Thymus (tissue), 11 donors: ENCODE measurements around the gene GSAP. TPM values are rescaled to one million over a fixed set of nuclear protein-coding genes. Genes with fewer than 3 reads are reported as not detected.

Experiments used
- DNase-seq, 9 donors: peaks; one replicate each; pipeline ENCODE4 v3.0.0-alpha.2; 2013; ENCODE audit warnings: low spot score in 9 of 9, low read depth in 6 of 9, missing footprints in 1 of 9
- H3K27ac ChIP-seq, 2 donors: one replicate each; pipeline ENCODE4 v1.5.1; 2013; ENCODE audit warnings: control low read depth in 1 of 2, low read depth in 1 of 2, low read length in 1 of 2, mild to moderate bottlenecking in 1 of 2, moderate library complexity in 1 of 2
- H3K27me3 ChIP-seq, 2 donors: one replicate each; pipeline ENCODE4 v1.5.1; 2013; ENCODE audit warnings: low read length in 1 of 2; ENCODE audit not compliant: control insufficient read depth in 2 of 2, insufficient read depth in 1 of 2
- H3K36me3 ChIP-seq, 2 donors: one replicate each; pipeline ENCODE4 v1.5.1; 2013; ENCODE audit warnings: low read length in 1 of 2, mild to moderate bottlenecking in 1 of 2, moderate library complexity in 1 of 2; ENCODE audit not compliant: control insufficient read depth in 2 of 2, insufficient read depth in 2 of 2
- H3K4me1 ChIP-seq, 2 donors: one replicate each; pipeline ENCODE4 v1.5.1; 2013; ENCODE audit warnings: low read length in 2 of 2; ENCODE audit not compliant: control insufficient read depth in 2 of 2, insufficient read depth in 2 of 2
- H3K4me3 ChIP-seq, 2 donors: one replicate each; pipeline ENCODE4 v1.5.1; 2013; ENCODE audit warnings: low read length in 2 of 2, control low read depth in 1 of 2, mild to moderate bottlenecking in 1 of 2
- H3K9me3 ChIP-seq, 2 donors: one replicate each; pipeline ENCODE4 v1.5.1; 2013; ENCODE audit warnings: low read length in 1 of 2, mild to moderate bottlenecking in 1 of 2; ENCODE audit not compliant: control insufficient read depth in 2 of 2, insufficient read depth in 1 of 2
- WGBS: extraction: QIAGEN DNeasy Blood & Tissue Kit; methylation state at CpG from one replicate; pipeline ENCODE4 v1.1.7; 2013; 5-methylcytosine and 5-hydroxymethylcytosine counted together
- polyA plus RNA-seq: library from polyadenylated mRNA; stranded (reverse); fragments of 200-250 nt; gene quantifications from one replicate; pipeline ENCODE4 v1.2.3, GENCODE V29; 2013
- total RNA-seq: library from RNA; stranded (reverse); fragments of 120-200 nt; gene quantifications from one replicate; pipeline ENCODE4 v1.2.4, GENCODE V29; 2013
- donor health status: healthy.

The GSAP gene
- total and polyA plus RNA-seq, 2 donors, result 12.4 to 29.7 TPM

DNA sequence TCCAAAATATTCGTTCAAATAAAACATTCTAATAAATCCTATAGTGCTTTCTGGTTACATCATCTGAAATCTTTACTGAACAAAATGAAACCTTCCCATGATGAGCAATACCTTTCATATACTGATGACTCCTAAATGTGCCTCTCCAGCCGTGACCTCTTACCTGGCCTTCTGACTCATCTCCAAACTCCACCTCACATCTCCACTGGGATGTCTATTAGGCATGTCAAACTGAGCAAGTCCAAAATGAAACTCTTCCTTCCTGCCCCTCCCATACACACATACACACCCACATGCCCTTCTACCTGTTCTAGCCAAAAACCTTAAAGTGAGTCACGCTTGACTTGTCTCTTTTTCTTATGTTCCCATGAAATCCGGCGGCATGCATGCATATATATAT, 22.9 kb downstream of the GSAP start:
- Histone ChIP-seq H3K27me3 (no peaks in the 10 kb centered on the region), H3K9me3 (no peaks in the 10 kb centered on the region), H3K4me3 (no peak overlapping the region), H3K4me1 (peaks cover 0 to 2% of the 10 kb centered on the region in 2 donors), H3K27ac (no peak overlapping the region), H3K36me3 (no peaks in the 10 kb centered on the region)
- 91% methylated on average over 5 of the region's 5 CpGs for WGBS
- no peak for DNase-seq

GRCh38 chr7:77391230-77391629, 24.9 kb downstream of the GSAP start:
- peaks cover 0 to 2% of the 10 kb centered on the region in 2 donors for H3K4me1 ChIP-seq
- H3K27ac ChIP-seq, result no peak overlapping the region
- DNase-seq, result no peak
- H3K9me3 ChIP-seq, result no peaks in the 10 kb centered on the region
- H3K27me3 ChIP-seq, result no peaks in the 10 kb centered on the region
- H3K36me3 ChIP-seq, result no peaks in the 10 kb centered on the region
- no peak overlapping the region for H3K4me3 ChIP-seq
- WGBS, result 91% methylated on average over 2 of the region's 2 CpGs

- no peaks in the 10 kb centered on the region for H3K27me3 ChIP-seq
- no peaks in the 10 kb centered on the region for H3K36me3 ChIP-seq
- WGBS, result 90% methylated on average over 5 of the region's 5 CpGs
- no peak for DNase-seq
- H3K9me3 ChIP-seq, result no peaks in the 10 kb centered on the region
- peaks cover 0 to 2% of the 10 kb centered on the region in 2 donors for H3K4me1 ChIP-seq
- H3K4me3 ChIP-seq, result no peak overlapping the region
- no peak overlapping the region for H3K27ac ChIP-seq
Observed at GRCh38 chr7:77388055-77388641, 28.0 kb downstream of the GSAP start.

GRCh38 chr7:77386165-77386822, 29.9 kb downstream of the GSAP start:
- 95% methylated on average over 7 of the region's 7 CpGs for WGBS
- Histone ChIP-seq H3K4me1 (no peaks in the 10 kb centered on the region), H3K27me3 (no peaks in the 10 kb centered on the region), H3K36me3 (no peaks in the 10 kb centered on the region), H3K4me3 (no peak overlapping the region), H3K9me3 (no peaks in the 10 kb centered on the region), H3K27ac (no peak overlapping the region)
- DNase-seq, result no peak

- Histone ChIP-seq H3K36me3 (no peaks in the 10 kb centered on the region), H3K27me3 (no peaks in the 10 kb centered on the region), H3K4me1 (no peaks in the 10 kb centered on the region), H3K4me3 (no peak overlapping the region), H3K27ac (no peak overlapping the region), H3K9me3 (no peaks in the 10 kb centered on the region)
- no peak for DNase-seq
- 96% methylated on average over 6 of the region's 6 CpGs for WGBS
Observed at GRCh38 chr7:77383333-77383740, 32.8 kb downstream of the GSAP start.

GRCh38 chr7:77382532-77382931, 33.6 kb downstream of the GSAP start:
- Histone ChIP-seq H3K27ac (no peak overlapping the region), H3K4me1 (no peaks in the 10 kb centered on the region), H3K9me3 (no peaks in the 10 kb centered on the region), H3K27me3 (no peaks in the 10 kb centered on the region), H3K4me3 (no peak overlapping the region), H3K36me3 (no peaks in the 10 kb centered on the region)
- no peak for DNase-seq

DNA sequence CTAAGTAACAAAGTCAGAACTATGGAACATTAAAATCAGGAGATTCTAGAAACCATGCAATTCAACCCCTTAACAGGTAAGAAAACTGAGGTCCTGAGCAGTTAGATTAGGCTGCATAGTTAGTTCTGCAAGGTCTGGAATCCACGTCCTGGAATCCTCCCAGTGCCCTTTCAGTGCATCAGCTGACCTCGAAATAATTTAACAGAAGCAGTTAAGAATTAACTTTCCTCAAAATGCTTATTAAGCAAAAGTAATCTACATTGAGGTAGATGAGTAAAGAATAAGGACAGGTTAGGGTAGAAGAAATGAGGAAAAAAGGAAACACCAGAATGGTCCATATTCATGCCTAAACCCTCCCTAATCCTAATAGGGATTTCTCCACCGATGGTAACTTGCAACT, 37.6 kb downstream of the GSAP start:
- 97% methylated on average over 3 of the region's 3 CpGs for WGBS
- Histone ChIP-seq H3K27ac (no peak overlapping the region), H3K9me3 (no peaks in the 10 kb centered on the region), H3K4me3 (no peak overlapping the region), H3K27me3 (no peaks in the 10 kb centered on the region), H3K36me3 (no peaks in the 10 kb centered on the region), H3K4me1 (no peaks in the 10 kb centered on the region)
- no peak for DNase-seq

GRCh38 chr7:77370606-77371005, 45.5 kb downstream of the GSAP start:
- Histone ChIP-seq H3K9me3 (no peaks in the 10 kb centered on the region), H3K36me3 (no peaks in the 10 kb centered on the region), H3K27me3 (no peaks in the 10 kb centered on the region), H3K27ac (no peak overlapping the region), H3K4me1 (no peaks in the 10 kb centered on the region), H3K4me3 (no peak overlapping the region)
- DNase-seq, result no peak
- WGBS, result 100% methylated on average over 1 of the region's 1 CpG

- 66% methylated on average over 2 of the region's 2 CpGs for WGBS
- no peaks in the 10 kb centered on the region for H3K9me3 ChIP-seq
- no peak for DNase-seq
- H3K36me3 ChIP-seq, result no peaks in the 10 kb centered on the region
- H3K4me1 ChIP-seq, result no peaks in the 10 kb centered on the region
- no peaks in the 10 kb centered on the region for H3K27me3 ChIP-seq
- no peak overlapping the region for H3K27ac ChIP-seq
- no peak overlapping the region for H3K4me3 ChIP-seq
Observed at GRCh38 chr7:77368974-77369373, 47.2 kb downstream of the GSAP start.
